Transverse colon (tissue), 4 donors: ENCODE data around the gene SGCE.

Experiments used
- POLR2AphosphoS5 ChIP-seq, 3 donors: sonication (generic); formaldehyde crosslinking; IDR thresholded peaks; one replicate each; pipeline ENCODE4 v1.6.1; 2016; ENCODE audit warnings: antibody characterized with exemption in 3 of 3
- TF ChIP-seq, protein P1 (sequence below), 5 experiments: fragments of 200-600 bp in 3 of 5; fragments of 450-650 bp in 2 of 5; sonication (generic) in 3 of 5; IDR thresholded peaks; 1 replicate in 2 of 5; 2 replicates in 3 of 5; pipeline ENCODE4 v1.5.1; 2016 to 2017; ENCODE audit warnings: antibody characterized with exemption in 5 of 5, inconsistent platforms in 3 of 5, mild to moderate bottlenecking in 2 of 5, moderate library complexity in 1 of 5

- TF ChIP-seq, protein P1, sequence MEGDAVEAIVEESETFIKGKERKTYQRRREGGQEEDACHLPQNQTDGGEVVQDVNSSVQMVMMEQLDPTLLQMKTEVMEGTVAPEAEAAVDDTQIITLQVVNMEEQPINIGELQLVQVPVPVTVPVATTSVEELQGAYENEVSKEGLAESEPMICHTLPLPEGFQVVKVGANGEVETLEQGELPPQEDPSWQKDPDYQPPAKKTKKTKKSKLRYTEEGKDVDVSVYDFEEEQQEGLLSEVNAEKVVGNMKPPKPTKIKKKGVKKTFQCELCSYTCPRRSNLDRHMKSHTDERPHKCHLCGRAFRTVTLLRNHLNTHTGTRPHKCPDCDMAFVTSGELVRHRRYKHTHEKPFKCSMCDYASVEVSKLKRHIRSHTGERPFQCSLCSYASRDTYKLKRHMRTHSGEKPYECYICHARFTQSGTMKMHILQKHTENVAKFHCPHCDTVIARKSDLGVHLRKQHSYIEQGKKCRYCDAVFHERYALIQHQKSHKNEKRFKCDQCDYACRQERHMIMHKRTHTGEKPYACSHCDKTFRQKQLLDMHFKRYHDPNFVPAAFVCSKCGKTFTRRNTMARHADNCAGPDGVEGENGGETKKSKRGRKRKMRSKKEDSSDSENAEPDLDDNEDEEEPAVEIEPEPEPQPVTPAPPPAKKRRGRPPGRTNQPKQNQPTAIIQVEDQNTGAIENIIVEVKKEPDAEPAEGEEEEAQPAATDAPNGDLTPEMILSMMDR (IDR thresholded peaks at IDR 0.05): no peak
- no peak for TF ChIP-seq POLR2AphosphoS5 (IDR thresholded peaks at IDR 0.05)
Measured at GRCh38 chr7:94600267-94600666, 55.7 kb downstream of the SGCE start.
